GM21390 (cell line): Measurements from ENCODE around the gene KCNT1.
"Not testable (repeated sequence)": the region's sequence is repeated elsewhere in the genome, so short reads cannot be mapped to it uniquely, and the experiment has no call there.

Experiments used
- ATAC-seq: cut with Tn5 transposase; IDR thresholded peaks from one replicate; pipeline ENCODE4 v1.9.1; 2021; ENCODE audit not compliant: unreplicated experiment

Gene KCNT1

DNA sequence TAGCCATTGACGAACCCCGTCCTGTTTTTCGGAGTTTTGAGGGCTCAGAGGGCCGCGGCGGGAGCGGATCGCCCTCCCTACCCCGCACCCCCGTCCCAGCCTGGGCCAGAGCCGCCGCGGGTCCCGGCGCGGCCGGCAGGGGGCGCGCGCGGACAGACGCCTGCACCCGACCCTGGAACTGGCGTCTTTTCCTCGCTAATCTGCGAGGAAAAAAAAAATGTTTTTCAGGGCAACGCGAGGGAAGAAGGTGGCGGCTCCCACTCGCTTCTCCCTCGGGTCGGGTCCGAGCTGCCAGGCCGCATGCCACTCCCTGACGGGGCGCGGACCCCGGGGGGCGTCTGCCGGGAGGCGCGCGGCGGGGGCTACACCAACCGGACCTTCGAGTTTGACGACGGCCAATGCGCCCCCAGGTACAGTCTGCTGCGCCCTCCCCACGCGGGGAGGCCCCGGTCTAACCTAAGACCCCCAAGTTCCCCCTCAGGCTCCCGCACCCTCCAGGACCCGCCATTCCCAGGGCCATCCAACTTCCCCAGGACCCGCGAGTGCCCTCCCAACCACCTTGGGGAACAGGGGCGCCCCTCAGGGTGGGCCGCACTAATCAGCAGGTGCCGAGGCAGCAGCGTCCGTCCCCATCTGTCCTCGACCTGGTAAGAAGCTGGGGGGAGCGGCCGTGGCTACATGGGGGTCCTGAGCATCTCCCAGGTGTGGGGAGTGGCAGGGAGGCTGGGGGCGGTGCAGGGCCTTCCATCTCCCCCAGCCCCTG, at the start of gene KCNT1:
Gene KCNT1 (plus strand): TSS at position 227 of the 763 bp plus-strand sequence. CDS start 74 bp downstream, at position 301.
- ATAC-seq = no peak

DNA sequence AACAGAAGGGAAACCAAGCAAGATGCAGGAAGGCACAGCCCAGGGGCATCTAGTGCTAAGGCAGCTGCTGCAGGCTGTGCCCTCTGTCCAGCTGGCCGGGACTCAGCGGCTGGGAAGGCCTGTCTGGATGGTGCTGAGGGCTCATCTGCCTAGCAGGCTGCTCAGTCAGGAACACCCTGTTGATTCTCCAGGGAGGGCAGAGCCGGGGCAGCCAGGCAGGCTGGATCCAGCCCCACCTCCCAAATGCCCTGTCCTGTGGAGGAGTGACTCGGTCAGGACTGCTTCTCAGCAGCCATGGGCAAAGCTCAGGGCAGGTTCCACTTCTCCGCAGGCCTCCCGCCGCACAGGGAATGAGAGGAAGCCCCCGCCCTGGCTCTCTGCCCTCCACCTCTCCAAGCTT, 46.7 kb upstream of the KCNT1 start:
- ATAC-seq = no peak

DNA sequence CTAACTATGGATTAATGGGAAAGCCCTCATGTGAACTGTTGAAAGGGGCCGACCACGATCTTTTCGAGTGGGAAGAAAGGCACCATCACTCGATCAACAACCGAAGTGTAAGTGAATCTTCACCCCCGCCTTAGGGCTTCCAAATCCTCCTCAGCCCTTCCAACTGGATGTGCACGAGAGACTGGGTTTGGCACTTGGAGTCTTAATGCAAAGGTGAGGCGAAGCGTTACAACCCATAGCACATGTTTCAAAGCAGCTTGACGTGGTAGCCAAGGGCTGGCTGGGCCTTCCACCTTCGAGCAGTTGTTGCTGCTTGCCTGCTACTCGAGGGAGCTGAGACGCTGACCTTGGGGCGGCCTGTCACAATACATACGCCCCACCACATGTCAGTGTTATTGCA, 44.6 kb upstream of the KCNT1 start:
- no peak for ATAC-seq

DNA sequence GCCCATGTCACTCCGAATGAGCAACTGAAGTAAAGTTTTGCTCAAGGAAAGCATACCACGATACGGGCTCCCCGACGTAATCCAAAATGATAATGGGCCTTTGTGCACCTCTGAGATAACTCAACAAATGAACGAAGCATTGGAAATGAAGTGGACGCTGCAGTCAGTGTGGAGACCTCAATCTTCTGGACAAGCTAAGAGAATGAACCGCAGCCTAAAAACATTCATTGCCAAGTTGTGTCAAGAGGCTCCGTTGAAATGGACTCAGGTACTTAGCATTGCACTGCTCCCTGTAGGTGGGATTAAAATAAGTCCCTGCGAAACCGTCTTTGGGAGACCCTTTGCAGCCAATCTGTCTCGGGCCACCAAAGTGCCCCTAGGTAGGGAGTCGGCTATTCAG, 42.7 kb upstream of the KCNT1 start:
- no peak for ATAC-seq

DNA sequence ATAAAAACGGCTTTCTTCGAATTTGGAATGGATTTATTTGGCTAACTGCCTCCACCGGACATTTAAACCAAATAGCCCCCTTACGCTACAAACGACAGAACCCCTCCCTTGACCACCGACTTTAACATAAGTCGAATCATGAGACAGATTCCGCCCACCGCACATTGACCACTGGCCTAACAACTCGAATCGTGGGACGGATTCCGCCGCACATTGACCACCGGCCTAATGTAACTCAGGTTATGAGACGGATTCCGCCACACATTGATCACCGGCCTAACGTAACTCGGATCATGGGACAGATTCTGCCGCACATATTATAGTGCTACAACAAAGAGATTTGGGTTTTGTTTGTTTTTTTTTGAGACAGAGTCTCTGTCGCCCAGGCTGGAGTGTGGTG, 41.6 kb upstream of the KCNT1 start:
- no peak for ATAC-seq

DNA sequence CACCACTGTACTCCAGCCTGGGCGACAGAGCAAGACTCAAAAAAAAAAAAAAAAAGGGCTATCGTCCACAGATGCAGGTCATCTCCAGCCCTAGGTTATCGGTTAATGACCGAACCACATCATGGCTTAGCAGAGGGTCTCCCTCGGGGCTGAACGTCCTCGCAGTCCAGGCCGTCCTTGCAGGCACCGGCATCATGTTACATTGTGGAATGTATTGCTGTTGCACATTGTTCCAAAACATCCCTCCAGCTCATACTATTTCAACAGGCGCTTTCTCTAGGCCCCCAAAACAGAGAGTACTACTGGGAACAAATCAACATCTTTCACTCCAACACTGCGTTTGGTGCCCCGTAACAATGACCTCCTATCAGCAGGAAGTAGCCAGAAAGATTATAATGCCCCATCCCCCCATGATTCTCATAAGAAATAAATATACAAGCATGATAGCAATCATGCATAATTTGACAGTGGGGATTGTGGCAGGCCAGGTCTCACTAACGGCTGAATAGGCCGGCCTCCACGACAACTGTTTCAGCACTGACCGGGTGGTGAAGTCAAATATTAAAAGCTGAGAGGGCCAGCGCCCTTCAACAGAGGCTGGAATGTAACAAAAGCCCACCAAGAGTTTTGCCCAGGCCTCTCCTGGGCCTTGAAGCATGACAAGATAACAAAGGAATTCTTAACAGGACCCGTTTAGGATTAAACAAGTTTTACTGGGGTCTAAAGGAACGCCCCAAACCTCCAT, 40.0 kb upstream of the KCNT1 start:
- ATAC-seq = no peak

DNA sequence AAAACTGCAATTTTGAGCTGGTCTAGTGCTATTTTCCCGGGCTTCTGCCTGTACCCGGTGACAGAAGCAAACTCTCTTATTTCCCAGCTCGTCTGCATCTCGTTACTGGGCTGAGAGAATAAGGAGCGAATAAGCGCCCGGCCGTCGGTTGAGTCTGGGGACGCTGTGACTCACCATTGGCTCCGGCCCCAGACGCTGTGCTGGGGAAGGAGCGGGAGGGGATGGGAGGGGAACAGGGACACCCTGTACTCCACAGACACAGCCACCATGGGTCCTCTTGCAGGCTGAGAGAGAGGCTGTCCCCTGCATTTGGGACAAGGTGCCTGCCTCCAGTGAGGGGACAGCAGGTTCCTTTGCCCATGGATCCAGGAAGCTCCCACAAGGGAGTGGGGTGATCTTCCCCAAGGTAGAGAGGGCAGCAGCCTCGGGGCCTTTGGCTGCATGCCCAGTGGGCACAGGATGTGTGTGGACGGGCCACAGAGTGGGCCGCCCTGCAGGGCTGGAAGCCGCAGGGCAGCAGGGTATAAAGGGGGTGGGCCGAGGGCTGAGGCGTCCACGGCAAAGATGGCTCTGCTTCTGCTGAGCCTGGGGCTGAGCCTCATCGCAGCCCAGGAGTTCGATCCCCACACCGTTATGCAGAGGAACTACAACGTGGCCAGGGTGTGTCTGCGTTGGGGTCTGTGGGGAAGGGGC, 39.1 kb upstream of the KCNT1 start, which contains the start of gene LCN9:
Gene LCN9 (plus strand): TSS at position 552 of the 693 bp plus-strand sequence. CDS start 13 bp downstream, at position 565.
- no peak for ATAC-seq

DNA sequence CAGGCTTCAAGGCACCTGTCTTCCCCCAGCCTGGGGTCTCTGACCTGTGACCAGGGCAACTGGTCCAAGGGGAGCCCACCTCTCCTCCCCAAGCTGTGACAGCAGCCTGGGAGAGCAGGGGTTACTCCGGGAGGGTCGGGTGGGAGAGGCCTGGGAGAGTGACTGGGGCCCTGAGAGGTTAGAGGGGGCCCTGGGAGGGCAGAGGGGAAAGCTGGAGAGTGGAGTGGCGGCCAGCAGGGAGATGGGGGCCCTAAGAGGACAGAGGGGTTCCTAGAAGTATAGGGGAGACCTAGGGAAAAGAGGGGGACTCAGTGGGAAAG, 38.6 kb upstream of the KCNT1 start:
- ATAC-seq = no peak

DNA sequence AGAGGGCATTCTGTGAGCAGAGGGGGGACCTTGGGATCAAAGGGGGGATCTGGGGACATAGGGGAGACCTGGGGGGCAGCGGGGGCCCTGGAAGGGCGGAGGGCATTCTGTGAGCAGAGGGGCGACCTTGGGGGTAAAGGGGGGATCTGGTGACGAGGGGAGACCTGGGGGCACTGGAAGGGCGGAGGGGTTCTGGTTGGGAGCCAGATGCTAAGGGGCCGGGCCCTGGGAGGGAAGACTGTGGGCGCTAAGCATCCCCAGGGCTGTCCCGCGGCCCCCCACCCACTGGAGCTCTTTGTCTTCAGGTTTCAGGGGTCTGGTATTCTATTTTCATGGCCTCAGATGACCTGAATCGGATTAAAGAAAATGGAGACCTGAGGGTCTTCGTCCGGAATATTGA, 38.1 kb upstream of the KCNT1 start:
- ATAC-seq = no peak

DNA sequence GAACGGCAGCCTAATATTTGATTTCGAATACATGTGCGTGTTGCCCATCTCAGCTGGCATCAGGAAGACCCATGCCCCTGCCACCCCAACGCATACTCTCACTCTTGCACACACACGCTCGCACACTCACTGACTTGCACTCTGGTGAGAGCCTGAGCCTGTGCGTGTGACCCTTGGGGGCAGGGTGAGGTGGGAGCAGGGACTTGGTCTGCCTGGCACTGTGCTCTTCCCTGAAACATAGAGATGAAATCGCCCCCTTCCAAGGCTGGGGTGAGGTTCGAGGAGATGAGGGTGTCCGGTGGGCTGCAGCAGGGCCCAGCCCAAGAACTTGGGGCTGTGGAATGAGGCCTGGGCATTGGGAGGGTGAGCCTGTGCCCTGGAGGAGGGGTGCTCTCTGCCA, 37.7 kb upstream of the KCNT1 start:
- ATAC-seq = no peak

DNA sequence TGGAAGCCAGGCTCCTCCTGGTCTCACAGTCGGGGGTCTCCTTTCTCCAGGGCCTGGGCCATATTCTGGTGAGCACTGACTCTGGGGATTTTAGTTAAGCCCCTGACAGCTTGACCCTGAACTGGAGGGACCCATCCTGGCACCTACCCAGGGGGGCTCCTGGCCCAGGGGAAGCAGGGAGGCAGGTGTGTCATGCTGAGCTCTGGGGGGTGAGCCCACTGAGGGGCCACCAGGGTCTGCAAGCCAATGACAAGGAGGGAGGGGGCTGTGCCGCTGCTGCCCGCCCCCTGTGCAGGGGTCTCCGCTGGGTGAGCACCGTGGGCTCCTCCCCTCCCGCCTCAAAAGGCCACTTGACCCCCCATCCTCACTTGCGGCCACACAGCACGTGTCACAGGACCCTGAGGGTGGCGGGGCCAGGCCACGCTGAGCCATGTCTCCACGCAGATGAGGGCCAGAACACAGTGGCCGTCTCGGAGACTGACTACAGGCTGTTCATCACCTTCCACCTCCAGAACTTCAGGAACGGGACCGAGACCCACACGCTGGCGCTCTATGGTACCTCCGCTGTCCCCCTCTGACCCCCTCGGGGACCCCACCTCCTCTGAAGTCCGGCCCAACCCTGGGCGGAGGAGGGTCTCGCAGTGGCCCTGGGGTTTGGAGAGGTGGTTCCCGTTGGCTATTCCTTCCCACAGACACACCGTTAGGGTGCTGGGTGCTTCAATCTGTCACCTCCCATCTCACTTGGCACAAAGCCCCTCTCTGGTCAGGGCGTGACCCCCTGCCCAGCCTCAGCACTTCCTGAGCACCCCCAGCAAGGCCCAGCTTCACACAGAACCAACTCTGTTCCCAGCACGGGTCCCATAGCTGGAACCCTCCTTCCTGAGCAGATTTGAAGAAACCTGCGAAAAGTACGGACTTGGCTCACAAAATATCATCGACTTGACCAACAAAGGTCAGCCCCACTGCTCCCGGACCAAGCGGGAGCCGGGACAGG, 36.9 kb upstream of the KCNT1 start:
- no peak for ATAC-seq

DNA sequence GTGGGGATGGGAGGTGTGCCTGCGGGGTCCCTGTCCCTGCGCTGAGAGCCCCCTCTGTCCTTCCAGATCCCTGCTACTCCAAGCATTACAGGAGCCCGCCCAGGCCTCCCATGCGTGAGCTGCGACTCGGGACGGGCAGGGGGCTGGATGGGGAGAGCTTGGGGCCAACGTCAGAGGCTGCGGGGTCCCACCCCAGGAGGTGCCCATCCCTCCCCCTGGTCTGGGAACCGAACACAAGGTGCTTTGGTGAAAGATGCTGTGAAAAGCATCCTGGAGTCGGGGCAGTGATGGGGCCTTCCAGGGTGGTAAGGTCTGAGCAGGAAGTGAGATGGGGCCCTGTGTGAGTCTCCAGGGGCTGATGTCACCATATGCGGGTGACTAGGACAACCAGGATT, 36.2 kb upstream of the KCNT1 start:
- ATAC-seq = no peak

DNA sequence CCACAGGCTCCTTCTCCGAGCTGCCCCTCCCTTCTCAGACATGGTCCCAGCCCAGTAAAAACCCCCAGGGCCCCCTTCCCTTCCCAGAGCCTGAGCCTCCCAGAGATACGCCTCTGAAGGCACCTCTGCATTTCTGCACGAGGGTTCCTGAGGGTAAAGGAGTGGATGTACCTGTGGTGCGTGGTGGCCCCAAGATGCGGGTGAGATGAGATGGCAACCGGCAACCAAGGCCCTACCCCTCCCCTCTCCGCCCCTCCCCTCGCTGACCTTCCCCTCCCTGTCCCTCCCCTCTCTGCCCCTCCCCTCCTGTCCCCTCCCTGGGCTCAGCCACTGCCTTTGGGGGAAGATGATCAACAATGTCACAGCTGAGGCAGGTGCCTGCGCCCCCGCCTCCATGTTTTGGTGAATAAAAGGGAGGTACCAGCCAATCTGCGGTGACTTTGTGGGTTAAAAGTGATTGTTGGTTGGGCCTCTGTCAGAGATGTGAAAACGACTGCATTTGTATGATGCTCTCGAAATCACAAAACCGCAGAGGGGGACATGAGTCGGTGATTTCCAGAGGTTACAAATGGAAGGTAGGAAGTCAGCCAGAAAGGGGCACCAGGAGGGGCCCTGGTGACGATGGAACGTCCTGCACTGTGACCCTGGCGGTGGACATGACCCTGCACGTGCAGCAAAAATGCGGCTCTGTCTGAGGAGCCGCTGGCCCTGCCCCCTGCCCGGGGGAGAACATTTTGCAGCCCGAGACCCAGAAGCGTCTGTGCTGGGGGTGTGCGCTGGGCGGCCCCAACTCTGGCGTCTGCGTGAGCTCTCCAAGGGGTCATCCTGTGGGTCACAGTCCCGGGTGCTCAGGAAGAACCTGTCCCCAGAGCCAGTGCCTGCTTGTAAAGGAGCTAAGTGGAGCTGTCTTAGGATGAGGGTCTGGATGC, 35.2 kb upstream of the KCNT1 start:
- no peak for ATAC-seq

DNA sequence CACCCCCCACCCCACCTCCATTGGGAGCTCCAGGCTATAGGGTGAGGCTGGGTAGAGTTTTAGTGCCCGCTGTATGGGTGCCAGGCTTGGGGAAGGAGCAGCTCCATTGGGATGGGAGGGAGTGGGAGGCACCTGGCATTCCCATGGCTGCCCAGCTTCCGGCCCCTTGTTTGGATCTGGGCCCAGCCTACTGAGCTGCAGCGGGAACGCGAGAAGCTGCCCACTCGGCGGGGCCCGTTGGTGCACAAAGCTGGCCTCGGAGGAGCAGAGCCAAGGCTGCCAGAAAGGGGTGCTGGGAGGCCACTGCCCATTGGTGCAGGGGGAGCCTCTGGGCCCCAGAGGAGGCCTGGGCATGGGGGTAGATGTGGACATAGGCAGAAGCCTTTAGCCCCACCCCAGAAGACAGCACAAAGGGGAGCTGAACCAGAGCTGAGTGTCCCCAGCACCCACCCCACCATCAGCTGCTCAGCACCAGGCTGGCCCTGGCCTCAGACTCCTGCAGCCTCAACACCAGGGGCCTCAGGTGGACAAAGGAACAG, 34.5 kb upstream of the KCNT1 start:
- ATAC-seq = no peak

DNA sequence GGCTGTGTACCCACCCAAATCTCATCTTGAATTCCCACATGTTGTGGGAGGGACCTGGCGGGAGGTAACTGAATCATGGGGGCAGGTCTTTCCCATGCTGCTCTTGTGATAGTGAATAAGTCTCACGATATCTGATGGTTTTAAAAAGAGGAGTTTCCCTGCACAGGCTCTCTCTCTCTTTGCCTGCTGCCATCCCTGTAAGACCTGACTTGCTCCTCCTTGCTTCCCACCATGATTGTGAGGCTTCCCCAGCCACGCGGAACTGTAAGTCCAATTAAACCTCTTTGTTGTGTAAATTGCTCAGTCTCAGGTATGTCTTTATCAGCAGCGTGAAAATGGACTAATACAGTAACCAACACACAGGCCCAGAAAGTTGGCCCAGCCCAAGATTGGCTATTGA, 33.0 kb upstream of the KCNT1 start:
- not testable (repeated sequence) for ATAC-seq

DNA sequence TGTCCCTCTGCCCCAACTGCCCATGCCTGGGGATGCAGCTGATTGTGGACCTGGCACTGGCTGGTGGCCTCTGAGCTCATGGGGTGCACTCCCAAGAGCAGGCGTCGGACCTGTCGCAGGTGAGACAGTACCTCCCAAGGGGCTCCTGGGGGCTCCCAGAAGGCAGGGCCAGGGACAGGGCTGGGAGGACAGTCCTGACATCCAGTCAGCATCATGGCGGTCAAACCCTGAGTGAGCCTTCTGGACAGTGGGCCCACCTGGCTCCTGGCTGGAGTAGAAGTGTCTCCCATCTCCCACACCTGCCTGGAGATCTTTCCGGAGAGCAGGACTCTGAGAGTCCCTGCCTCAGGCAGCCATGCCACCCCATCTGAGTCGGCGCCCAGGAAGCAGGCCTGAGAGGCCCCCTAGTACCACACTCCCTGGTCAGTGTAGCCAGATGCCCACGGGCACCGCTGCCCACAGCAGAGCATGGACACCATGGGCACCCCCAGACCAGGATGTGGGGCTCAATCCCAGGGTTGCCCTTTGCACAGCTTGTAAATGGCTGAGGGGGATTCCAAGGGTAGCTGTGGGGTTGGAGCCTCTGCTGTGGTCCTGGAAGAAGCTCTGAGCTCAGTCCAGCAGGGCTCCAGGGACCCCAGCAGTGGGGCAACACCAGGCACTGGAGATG, 32.2 kb upstream of the KCNT1 start:
- no peak for ATAC-seq

DNA sequence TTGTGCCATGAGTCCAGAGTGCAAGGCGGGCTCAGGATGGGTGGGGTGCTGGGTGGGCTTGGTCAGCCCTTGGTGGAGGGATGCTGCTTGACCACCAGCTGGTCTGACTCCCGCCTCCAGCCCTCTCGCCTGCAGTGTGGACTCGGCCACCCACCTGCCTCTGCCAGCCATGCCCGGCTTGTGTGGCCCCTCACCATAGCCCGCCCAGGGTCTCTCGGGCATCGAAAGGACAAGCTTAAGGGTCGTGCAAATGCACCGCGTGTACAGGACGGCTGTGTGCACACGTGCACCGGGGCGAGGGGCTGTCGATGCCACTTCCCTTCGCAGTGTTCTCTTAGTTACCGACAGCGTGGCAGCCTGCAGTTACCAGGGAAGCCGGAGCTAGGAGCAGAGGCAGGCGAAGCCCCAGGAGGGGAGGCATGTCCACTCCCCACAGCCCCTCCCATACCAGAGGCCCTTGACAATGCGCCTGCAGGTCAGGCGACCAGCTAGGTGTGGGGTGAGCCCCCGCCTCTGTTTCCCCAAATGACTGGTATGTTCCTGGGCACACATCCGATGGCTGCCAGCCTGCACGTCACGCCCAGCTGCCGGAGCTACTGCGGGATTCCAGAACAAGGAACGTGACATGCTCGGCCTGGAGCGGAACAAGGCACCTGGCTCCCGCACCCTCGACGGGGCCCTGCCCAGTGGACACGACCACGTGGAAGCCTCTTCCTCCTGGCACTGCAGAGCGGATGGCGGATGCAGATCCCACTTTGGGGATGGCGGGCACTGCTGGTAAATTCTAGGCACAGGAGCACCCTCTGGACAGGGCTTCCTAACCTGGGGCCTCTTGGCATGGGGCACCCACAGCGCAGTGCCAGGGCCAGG, 31.0 kb upstream of the KCNT1 start:
- ATAC-seq = no peak

DNA sequence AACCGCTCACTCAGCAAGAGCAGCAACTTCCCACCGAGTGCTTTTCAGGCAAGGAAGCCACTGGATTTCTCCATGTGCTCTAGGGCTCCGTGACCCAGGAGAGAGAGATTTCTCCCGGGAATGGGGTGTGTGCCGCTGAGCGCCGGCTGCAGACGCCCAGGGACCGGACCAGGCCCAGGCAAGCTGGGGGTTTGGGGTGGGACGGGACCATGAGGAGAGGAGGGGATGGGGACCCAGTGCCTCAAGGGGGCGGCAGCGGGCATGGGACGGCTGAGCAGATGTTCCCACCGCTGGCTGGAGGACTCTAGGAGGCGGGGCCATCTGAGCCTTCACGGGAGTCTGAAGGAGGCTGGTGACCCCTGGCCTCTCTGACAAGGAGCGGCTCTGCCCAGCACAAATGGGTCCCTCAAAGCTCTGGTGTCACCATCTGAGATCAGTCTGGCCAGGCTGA, 30.4 kb upstream of the KCNT1 start:
- no peak for ATAC-seq
